ENCODE results near the gene OR10AD1. TPM values are rescaled to one million over a fixed set of nuclear protein-coding genes. Genes with fewer than 3 reads are reported as not detected.
A peak's percentile ranks its signal among the peaks of the same experiment; 100 is the strongest.

OR10AD1 gene
- total and polyA plus RNA-seq, 2 donors, result not detected

DNA sequence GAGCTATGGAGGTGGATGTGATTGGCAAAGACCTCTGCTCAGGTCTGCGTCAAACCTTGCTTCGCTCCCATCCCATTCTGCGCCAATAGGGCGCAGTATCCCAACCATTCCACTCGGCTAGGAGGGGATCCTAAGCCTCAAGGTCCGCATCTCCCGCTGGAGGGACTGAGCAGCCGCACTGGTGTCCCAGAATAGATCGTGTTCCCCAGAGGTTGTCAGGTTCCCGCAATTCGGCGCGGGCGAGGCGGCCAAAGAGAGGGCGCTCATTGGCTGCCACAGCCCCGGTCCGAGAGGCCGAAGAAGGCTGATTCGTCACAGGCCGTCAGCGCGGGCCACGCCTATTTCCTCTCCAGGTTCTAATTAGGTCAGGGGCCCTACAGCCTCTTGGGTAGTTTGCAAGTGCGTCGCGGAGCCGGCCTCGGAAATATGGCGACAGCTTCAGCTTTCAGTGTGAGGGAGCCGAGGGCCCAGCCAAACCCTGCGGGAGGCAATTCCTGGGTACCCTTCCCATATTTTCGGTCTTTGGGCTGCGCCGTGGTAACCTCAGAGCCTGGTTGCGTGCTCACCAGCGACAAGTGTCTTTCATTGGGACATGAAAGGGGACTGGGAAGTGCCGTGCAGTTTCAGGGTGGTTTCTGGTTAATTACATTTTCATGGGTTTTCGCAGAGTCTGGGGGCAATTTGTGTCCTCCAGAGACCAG is 5.0 kb downstream of the OR10AD1 start:
- under 1% methylated on average over 39 of the region's 39 CpGs for WGBS
- peak; percentile 68 to 94 (median 86) for DNase-seq (ENCODE audit: low read depth in 6 of 9, low spot score in 9 of 9)
- no peaks in the 10 kb centered on the region for H3K36me3 ChIP-seq (ENCODE audit: control insufficient read depth in 2 of 2, insufficient read depth in 2 of 2, low read length in 1 of 2)
- H3K9me3 ChIP-seq (ENCODE audit: control insufficient read depth in 2 of 2, insufficient read depth in 1 of 2, low read length in 1 of 2), result peaks cover 0 to 4% of the 10 kb centered on the region in 2 donors
- H3K27ac ChIP-seq (ENCODE audit: low read depth in 1 of 2, low read length in 1 of 2), result peak overlapping the region; percentile 93 to 97
- H3K27me3 ChIP-seq (ENCODE audit: control insufficient read depth in 2 of 2, insufficient read depth in 1 of 2, low read length in 1 of 2), result peaks cover 9 to 13% of the 10 kb centered on the region in 2 donors
- H3K4me3 ChIP-seq (ENCODE audit: low read length in 2 of 2), result peak overlapping the region; percentile 75 to 98
- H3K4me1 ChIP-seq (ENCODE audit: control insufficient read depth in 2 of 2, insufficient read depth in 2 of 2, low read length in 2 of 2), result peaks cover 17 to 18% of the 10 kb centered on the region in 2 donors

DNA sequence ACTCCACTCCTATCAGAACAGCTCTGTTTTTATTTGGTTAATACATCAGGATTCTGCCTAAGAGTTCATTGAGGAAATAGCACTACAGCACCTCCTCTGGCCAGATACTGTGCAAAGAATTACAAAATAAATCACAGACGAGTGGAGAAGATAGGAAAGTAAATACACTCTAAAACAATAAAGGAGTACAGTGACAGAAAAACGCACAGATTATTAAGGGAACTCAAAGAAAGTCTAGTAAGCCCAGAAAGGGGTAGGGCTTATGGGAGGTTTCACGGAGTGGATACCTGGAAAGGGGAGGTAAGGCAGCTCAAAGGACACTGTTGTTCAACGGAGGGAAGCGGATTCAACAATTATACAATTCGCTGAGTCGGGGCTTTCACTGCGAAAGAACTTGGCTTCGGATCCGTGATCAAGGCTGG is 5.5 kb downstream of the OR10AD1 start:
- Histone ChIP-seq H3K27ac (ENCODE audit: low read depth in 1 of 2, low read length in 1 of 2) (peak overlapping the region; percentile 93 to 97), H3K36me3 (ENCODE audit: control insufficient read depth in 2 of 2, insufficient read depth in 2 of 2, low read length in 1 of 2) (no peaks in the 10 kb centered on the region), H3K9me3 (ENCODE audit: control insufficient read depth in 2 of 2, insufficient read depth in 1 of 2, low read length in 1 of 2) (peaks cover 0 to 3% of the 10 kb centered on the region in 2 donors), H3K4me1 (ENCODE audit: control insufficient read depth in 2 of 2, insufficient read depth in 2 of 2, low read length in 2 of 2) (peaks cover 17 to 18% of the 10 kb centered on the region in 2 donors), H3K27me3 (ENCODE audit: control insufficient read depth in 2 of 2, insufficient read depth in 1 of 2, low read length in 1 of 2) (peaks cover 9 to 13% of the 10 kb centered on the region in 2 donors), H3K4me3 (ENCODE audit: low read length in 2 of 2) (peak overlapping the region; percentile 75 to 98)
- DNase-seq (ENCODE audit: low read depth in 6 of 9, low spot score in 9 of 9), result peak in 3 of 9 donors; percentile 48 to 75 (median 61)
- 1% methylated on average over 10 of the region's 10 CpGs for WGBS

DNA sequence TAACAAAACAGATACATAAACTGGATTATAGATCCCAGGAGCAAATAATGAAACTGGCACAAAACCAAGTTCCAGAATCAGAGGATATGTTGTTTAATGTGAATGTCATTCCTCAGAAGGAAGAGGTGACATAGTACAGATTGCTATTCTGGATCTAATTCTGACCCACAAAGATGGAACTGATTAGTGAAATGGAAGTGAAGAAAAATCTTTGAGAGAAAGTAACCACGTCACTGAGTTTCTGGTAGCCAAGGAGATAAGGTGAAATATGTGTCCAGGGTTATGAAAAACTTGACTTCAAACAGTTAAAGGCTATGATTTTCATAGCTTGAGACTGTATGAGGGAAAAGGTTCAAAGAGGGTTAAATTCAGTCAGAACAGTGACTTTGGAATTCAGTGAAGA is 8.3 kb downstream of the OR10AD1 start:
- Histone ChIP-seq H3K27ac (ENCODE audit: low read depth in 1 of 2, low read length in 1 of 2) (no peak overlapping the region), H3K36me3 (ENCODE audit: control insufficient read depth in 2 of 2, insufficient read depth in 2 of 2, low read length in 1 of 2) (no peaks in the 10 kb centered on the region), H3K9me3 (ENCODE audit: control insufficient read depth in 2 of 2, insufficient read depth in 1 of 2, low read length in 1 of 2) (no peaks in the 10 kb centered on the region), H3K27me3 (ENCODE audit: control insufficient read depth in 2 of 2, insufficient read depth in 1 of 2, low read length in 1 of 2) (peaks cover 12 to 24% of the 10 kb centered on the region in 2 donors), H3K4me3 (ENCODE audit: low read length in 2 of 2) (no peak overlapping the region), H3K4me1 (ENCODE audit: control insufficient read depth in 2 of 2, insufficient read depth in 2 of 2, low read length in 2 of 2) (peaks cover 9 to 17% of the 10 kb centered on the region in 2 donors)
- WGBS, result 89% methylated on average over 1 of the region's 1 CpG
- DNase-seq (ENCODE audit: low read depth in 6 of 9, low spot score in 9 of 9), result no peak

DNA sequence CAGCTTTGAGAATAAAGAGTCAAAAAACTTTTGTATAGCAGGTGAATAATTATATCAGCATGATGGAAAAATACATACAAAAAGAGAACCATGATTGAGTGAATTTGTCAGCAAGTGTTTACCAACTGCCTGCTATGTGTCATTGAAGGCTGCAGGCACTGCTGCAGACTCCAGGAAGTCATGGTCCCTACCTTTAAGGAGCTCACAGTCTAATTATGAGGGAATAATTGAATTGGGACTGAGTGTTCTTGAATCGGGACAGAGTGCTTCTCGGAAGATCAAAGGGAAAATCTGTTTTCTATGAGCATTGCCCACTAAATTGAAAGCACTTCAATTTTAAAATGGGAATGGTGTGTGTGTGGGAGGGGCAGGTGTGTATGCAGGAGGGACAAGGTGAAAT is 9.5 kb downstream of the OR10AD1 start:
- Histone ChIP-seq H3K4me3 (ENCODE audit: low read length in 2 of 2) (no peak overlapping the region), H3K27me3 (ENCODE audit: control insufficient read depth in 2 of 2, insufficient read depth in 1 of 2, low read length in 1 of 2) (peaks cover 13 to 27% of the 10 kb centered on the region in 2 donors), H3K4me1 (ENCODE audit: control insufficient read depth in 2 of 2, insufficient read depth in 2 of 2, low read length in 2 of 2) (peaks cover 3 to 6% of the 10 kb centered on the region in 2 donors), H3K9me3 (ENCODE audit: control insufficient read depth in 2 of 2, insufficient read depth in 1 of 2, low read length in 1 of 2) (no peaks in the 10 kb centered on the region), H3K27ac (ENCODE audit: low read depth in 1 of 2, low read length in 1 of 2) (no peak overlapping the region), H3K36me3 (ENCODE audit: control insufficient read depth in 2 of 2, insufficient read depth in 2 of 2, low read length in 1 of 2) (no peaks in the 10 kb centered on the region)
- WGBS, result 92% methylated on average over 2 of the region's 2 CpGs
- no peak for DNase-seq (ENCODE audit: low read depth in 6 of 9, low spot score in 9 of 9)

DNA sequence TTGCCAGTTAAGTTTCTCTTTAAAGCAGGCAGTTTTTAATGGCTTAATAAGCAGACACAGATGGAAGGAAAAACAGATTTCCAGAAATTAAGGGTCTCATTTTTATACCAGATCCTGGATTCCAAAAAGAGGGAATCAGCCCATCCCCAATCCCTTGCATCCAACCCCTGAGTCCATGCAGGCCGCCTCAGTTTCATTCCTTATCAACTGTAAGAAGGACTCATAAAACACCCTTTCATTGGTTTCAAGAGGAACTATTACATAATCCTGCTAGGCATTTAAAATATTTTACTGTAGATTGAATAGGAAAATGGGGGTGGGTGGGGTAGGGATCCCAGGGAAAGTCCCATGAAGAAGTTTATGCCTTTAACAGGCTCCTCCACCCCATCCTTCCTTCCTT is 10.2 kb downstream of the OR10AD1 start:
- H3K4me3 ChIP-seq (ENCODE audit: low read length in 2 of 2), result no peak overlapping the region
- 94% methylated on average over 1 of the region's 1 CpG for WGBS
- H3K9me3 ChIP-seq (ENCODE audit: control insufficient read depth in 2 of 2, insufficient read depth in 1 of 2, low read length in 1 of 2), result no peaks in the 10 kb centered on the region
- peaks cover 13 to 33% of the 10 kb centered on the region in 2 donors for H3K27me3 ChIP-seq (ENCODE audit: control insufficient read depth in 2 of 2, insufficient read depth in 1 of 2, low read length in 1 of 2)
- peaks cover 3 to 6% of the 10 kb centered on the region in 2 donors for H3K4me1 ChIP-seq (ENCODE audit: control insufficient read depth in 2 of 2, insufficient read depth in 2 of 2, low read length in 2 of 2)
- H3K36me3 ChIP-seq (ENCODE audit: control insufficient read depth in 2 of 2, insufficient read depth in 2 of 2, low read length in 1 of 2), result no peaks in the 10 kb centered on the region
- no peak for DNase-seq (ENCODE audit: low read depth in 6 of 9, low spot score in 9 of 9)
- no peak overlapping the region for H3K27ac ChIP-seq (ENCODE audit: low read depth in 1 of 2, low read length in 1 of 2)

DNA sequence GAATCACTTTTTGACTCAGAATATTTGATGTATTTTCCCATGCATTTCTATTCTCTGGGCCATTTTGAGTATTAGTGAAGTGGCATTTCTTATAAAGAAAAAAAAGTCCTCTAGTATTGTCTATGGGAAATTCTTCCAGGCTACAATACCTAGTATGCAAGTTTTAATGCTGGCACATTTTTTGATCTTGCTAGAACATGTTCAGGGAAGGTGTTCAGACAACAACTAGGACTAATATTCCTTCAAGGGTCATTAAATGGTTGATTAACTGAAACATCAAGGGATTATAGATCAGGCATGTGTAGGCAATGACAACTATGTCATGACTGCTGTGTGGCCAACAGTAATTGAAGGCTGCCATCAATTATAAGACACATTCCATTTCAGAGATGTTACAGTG is 12.0 kb downstream of the OR10AD1 start:
- Histone ChIP-seq H3K4me1 (ENCODE audit: control insufficient read depth in 2 of 2, insufficient read depth in 2 of 2, low read length in 2 of 2) (no peaks in the 10 kb centered on the region), H3K4me3 (ENCODE audit: low read length in 2 of 2) (no peak overlapping the region), H3K9me3 (ENCODE audit: control insufficient read depth in 2 of 2, insufficient read depth in 1 of 2, low read length in 1 of 2) (no peaks in the 10 kb centered on the region), H3K27me3 (ENCODE audit: control insufficient read depth in 2 of 2, insufficient read depth in 1 of 2, low read length in 1 of 2) (peaks cover 21 to 48% of the 10 kb centered on the region in 2 donors), H3K36me3 (ENCODE audit: control insufficient read depth in 2 of 2, insufficient read depth in 2 of 2, low read length in 1 of 2) (no peaks in the 10 kb centered on the region), H3K27ac (ENCODE audit: low read depth in 1 of 2, low read length in 1 of 2) (no peak overlapping the region)
- DNase-seq (ENCODE audit: low read depth in 6 of 9, low spot score in 9 of 9), result no peak

DNA sequence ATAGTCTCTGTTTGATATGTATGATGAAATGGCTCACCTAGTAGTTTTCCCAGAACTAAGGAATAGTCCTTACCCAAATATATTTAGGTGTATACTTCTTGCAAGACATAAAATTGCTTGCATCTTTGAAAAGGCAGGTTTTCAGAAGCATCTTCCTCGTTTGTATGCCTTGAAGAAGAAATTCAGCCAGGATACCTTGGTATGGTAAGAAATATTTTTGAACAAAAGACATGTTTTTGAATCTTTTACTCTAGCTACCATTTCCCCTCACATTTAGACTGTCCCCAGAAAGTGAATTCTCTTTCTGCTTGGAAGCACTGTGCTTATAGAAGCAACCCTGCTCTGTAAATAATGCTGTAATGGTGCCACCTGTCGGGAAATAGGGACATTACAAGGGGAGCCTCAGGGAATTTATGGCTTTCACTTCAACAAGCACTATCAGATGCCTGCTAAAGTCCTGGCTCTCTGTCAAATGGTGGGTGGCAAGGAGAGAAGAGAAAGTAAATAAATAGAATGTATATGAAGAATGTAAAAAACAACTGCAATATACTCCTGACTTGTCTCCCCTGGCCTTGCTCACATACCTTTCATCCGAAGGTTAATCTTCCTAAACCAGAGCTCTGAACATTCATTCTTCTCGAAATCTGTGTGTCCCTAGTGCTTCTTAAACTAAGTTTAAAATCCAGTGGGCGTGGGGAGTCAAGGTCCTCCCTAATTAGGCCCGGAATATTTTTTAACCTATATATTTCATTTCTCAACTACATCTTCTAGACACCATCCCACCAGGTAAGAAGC is 13.6 kb downstream of the OR10AD1 start:
- no peaks in the 10 kb centered on the region for H3K36me3 ChIP-seq (ENCODE audit: control insufficient read depth in 2 of 2, insufficient read depth in 2 of 2, low read length in 1 of 2)
- peaks cover 30 to 60% of the 10 kb centered on the region in 2 donors for H3K27me3 ChIP-seq (ENCODE audit: control insufficient read depth in 2 of 2, insufficient read depth in 1 of 2, low read length in 1 of 2)
- peak in 8 of 9 donors; percentile 37 to 84 (median 66) for DNase-seq (ENCODE audit: low read depth in 6 of 9, low spot score in 9 of 9)
- no peak overlapping the region for H3K27ac ChIP-seq (ENCODE audit: low read depth in 1 of 2, low read length in 1 of 2)
- no peak overlapping the region for H3K4me3 ChIP-seq (ENCODE audit: low read length in 2 of 2)
- H3K4me1 ChIP-seq (ENCODE audit: control insufficient read depth in 2 of 2, insufficient read depth in 2 of 2, low read length in 2 of 2), result peaks cover 0 to 2% of the 10 kb centered on the region in 2 donors
- WGBS, result 59% methylated on average over 6 of the region's 6 CpGs
- peaks cover 0 to 2% of the 10 kb centered on the region in 2 donors for H3K9me3 ChIP-seq (ENCODE audit: control insufficient read depth in 2 of 2, insufficient read depth in 1 of 2, low read length in 1 of 2)

DNA sequence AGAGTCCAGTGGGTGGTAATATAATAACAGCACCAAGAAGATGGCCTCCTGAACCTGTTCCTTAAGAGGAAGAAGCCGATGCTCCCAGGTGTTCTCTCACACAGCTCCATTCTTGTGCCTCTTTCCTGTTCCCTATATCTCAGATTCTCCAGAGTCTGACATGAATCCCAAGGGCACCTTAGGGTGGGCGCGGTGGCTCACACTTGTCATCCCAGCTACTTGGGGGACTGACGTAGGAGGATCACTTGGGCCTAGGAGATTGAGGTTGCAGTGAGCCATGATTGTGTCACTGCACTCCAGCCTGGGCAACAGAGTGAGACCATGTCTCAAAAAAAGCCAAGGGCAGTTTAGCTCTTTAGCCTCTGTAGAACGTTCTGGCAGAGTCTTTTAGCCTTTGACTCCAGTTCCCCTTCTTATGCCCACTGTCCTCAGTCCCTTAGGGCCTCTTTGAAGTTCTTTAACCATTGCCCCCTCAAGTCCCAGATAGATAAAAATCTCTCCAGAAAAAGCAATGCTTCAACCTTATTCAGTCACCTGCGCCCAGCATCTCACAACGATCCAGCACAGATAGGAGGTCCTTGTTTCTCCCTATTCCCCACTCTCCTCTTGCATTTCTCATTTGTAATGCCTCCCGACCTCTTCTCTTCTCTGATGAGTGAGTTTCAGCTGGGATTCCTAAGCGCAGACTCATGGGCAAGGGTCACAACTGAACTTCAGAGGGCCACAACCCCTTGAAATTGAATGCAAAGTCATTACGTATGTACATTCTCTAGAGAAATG is 15.0 kb downstream of the OR10AD1 start:
- Histone ChIP-seq H3K4me3 (ENCODE audit: low read length in 2 of 2) (no peak overlapping the region), H3K4me1 (ENCODE audit: control insufficient read depth in 2 of 2, insufficient read depth in 2 of 2, low read length in 2 of 2) (peaks cover 0 to 13% of the 10 kb centered on the region in 2 donors), H3K27ac (ENCODE audit: low read depth in 1 of 2, low read length in 1 of 2) (no peak overlapping the region), H3K36me3 (ENCODE audit: control insufficient read depth in 2 of 2, insufficient read depth in 2 of 2, low read length in 1 of 2) (no peaks in the 10 kb centered on the region), H3K9me3 (ENCODE audit: control insufficient read depth in 2 of 2, insufficient read depth in 1 of 2, low read length in 1 of 2) (peaks cover 0 to 8% of the 10 kb centered on the region in 2 donors), H3K27me3 (ENCODE audit: control insufficient read depth in 2 of 2, insufficient read depth in 1 of 2, low read length in 1 of 2) (peaks cover 37 to 65% of the 10 kb centered on the region in 2 donors)
- WGBS, result 94% methylated on average over 10 of the region's 10 CpGs
- no peak for DNase-seq (ENCODE audit: low read depth in 6 of 9, low spot score in 9 of 9)
